HepG2 (cell line): Measurements from ENCODE around the gene LYSMD2. TPM values are rescaled to one million over a fixed set of nuclear protein-coding genes. Genes with fewer than 3 reads are reported as not detected.

Experiments used
- ATAC-seq: fragments of 200-7000 bp; cut with Tn5 transposase; 3 replicates; pipeline ENCODE4 v1.9.1; 2020; ENCODE audit warnings: mild to moderate bottlenecking, moderate library complexity
- BruUV-seq: library from RNA; stranded (reverse); fragments of 400-500 nt; replicated peaks from 2 replicates; lab custom pipeline; 2021; lab: Mats Ljungman, UMichigan
- CTCF ChIA-PET: fragments of 300-600 bp; formaldehyde crosslinking; extraction: SDS; loops from one replicate; lab custom pipeline; 2021; ENCODE audit warnings: low total read pairs, inconsistent platforms, low intra/inter-chr PET ratio; lab: Yijun Ruan, JAX
- POLR2A ChIA-PET: fragments of 350-600 bp; sonication (Branson Sonifier 250); formaldehyde crosslinking; loops from one replicate; lab custom pipeline; 2020; ENCODE audit warnings: antibody characterized with exemption, inconsistent platforms; lab: Yijun Ruan, JAX
- DNase-seq: peaks from one replicate; pipeline ENCODE4 v3.0.0-alpha.2; 2015; ENCODE audit warnings: low spot score
- FAIRE-seq: peaks from 3 replicates; lab custom pipeline; 2011; peaks lifted over from hg19 to GRCh38; lab: Jason Lieb, UNC
- H2AFZ ChIP-seq: one replicate; pipeline ENCODE4 v1.6.1; 2011; ENCODE audit warnings: low read length, inconsistent platforms
- H3K27ac ChIP-seq: fragments of 300-600 bp; 3 replicates; pipeline ENCODE4 v1.8.0; 2011; ENCODE audit warnings: mixed run types, mild to moderate bottlenecking, mixed read lengths, low read length, inconsistent platforms; ENCODE audit not compliant: insufficient read depth; ENCODE audit errors: extremely low read length
- H3K27me3 ChIP-seq, 2 experiments: fragments of 200-600 bp in 1 of 2; 2 replicates in 1 of 2; 3 replicates in 1 of 2; pipeline versions ENCODE4 v1.6.0 to v1.8.0; 2011; ENCODE audit warnings: low read length in 2 of 2, mild to moderate bottlenecking in 2 of 2, moderate library complexity in 2 of 2, inconsistent platforms in 1 of 2; ENCODE audit not compliant: insufficient read depth in 2 of 2, control insufficient read depth in 1 of 2
- H3K36me3 ChIP-seq, 2 experiments: fragments of 200-600 bp in 1 of 2; replicated peaks in 1 of 2; 2 replicates in 1 of 2; 3 replicates in 1 of 2; pipeline versions ENCODE4 v1.5.1 to v1.8.0; 2011; ENCODE audit warnings: low read length in 2 of 2, inconsistent platforms in 1 of 2; ENCODE audit not compliant: insufficient read depth in 2 of 2, control insufficient read depth in 1 of 2
- H3K4me1 ChIP-seq: 2 replicates; pipeline ENCODE4 v1.5.1; 2012; ENCODE audit warnings: low read length, inconsistent platforms; ENCODE audit not compliant: insufficient read depth
- H3K4me2 ChIP-seq: 2 replicates; pipeline ENCODE4 v1.6.0; 2011; ENCODE audit warnings: low read depth, low read length, inconsistent platforms
- H3K4me3 ChIP-seq, 3 experiments: fragments of 200-600 bp in 1 of 3; sonication (generic), shearing (Covaris generic) in 1 of 3; replicated peaks in 1 of 3; 2 replicates each; pipeline ENCODE4 v1.5.1; 2011 to 2016; ENCODE audit warnings: low read length in 3 of 3, inconsistent platforms in 2 of 3, low read depth in 2 of 3, mild to moderate bottlenecking in 2 of 3, control low read depth in 1 of 3, mixed read lengths in 1 of 3; ENCODE audit not compliant: insufficient read depth in 1 of 3
- H3K79me2 ChIP-seq: one replicate; pipeline ENCODE4 v1.6.1; 2011; ENCODE audit warnings: low read length, inconsistent platforms; ENCODE audit not compliant: insufficient read depth
- H3K9ac ChIP-seq: 2 replicates; pipeline ENCODE4 v1.6.0; 2011; ENCODE audit warnings: mild to moderate bottlenecking, low read depth, low read length, inconsistent platforms; ENCODE audit not compliant: insufficient read depth
- H3K9me3 ChIP-seq: 2 replicates; pipeline ENCODE4 v1.5.1; 2012; ENCODE audit warnings: mild to moderate bottlenecking, low read length
- H4K20me1 ChIP-seq: 2 replicates; pipeline ENCODE4 v1.6.0; 2011; ENCODE audit warnings: inconsistent platforms, mild to moderate bottlenecking, low read length, moderate library complexity; ENCODE audit not compliant: insufficient read depth
- CBX2 ChIP-seq, 2 experiments: fragments of 200-600 bp in 1 of 2; sonication (generic); formaldehyde crosslinking in 1 of 2; IDR thresholded peaks; 2 replicates each; pipeline versions ENCODE4 v1.7.0 to v1.8.1; 2018 to 2022; ENCODE audit warnings: low read depth in 2 of 2, low read length in 1 of 2, mild to moderate bottlenecking in 1 of 2, missing genetic modification reagents in 1 of 2
- GLI4 ChIP-seq: sonication (generic); formaldehyde crosslinking; IDR thresholded peaks from 2 replicates; pipeline ENCODE4 v1.5.1; 2020; ENCODE audit warnings: missing genetic modification reagents, mild to moderate bottlenecking, moderate library complexity, borderline replicate concordance
- HOXA7 ChIP-seq: sonication (generic); formaldehyde crosslinking; IDR thresholded peaks from 2 replicates; pipeline ENCODE4 v1.8.1; 2022; ENCODE audit warnings: mild to moderate bottlenecking, missing genetic modification reagents, moderate library complexity
- KLF6 ChIP-seq: IDR thresholded peaks from 2 replicates; pipeline ENCODE4 v1.8.0; 2016; ENCODE audit warnings: missing biosample characterization, missing genetic modification reagents
- MAFF ChIP-seq: IDR thresholded peaks from 2 replicates; pipeline ENCODE4 v1.6.1; 2011; ENCODE audit warnings: low read depth, low read length, improper control_type of control experiment
- PCBP2 ChIP-seq: fragments of 200-400 bp; formaldehyde crosslinking; optimal IDR thresholded peaks from 2 replicates; pipeline ENCODE3; 2018; ENCODE audit warnings: low read length, low read depth; ENCODE audit not compliant: poor library complexity, severe bottlenecking
- SIN3A ChIP-seq: IDR thresholded peaks from 2 replicates; pipeline ENCODE4 v1.6.1; 2011; ENCODE audit warnings: low read depth, mild to moderate bottlenecking, control low read depth, low read length, borderline replicate concordance
- ZBTB1 ChIP-seq: sonication (generic); formaldehyde crosslinking; IDR thresholded peaks from 2 replicates; pipeline ENCODE4 v1.4.0; 2020; ENCODE audit warnings: missing genetic modification reagents, borderline replicate concordance
- ZNF253 ChIP-seq: sonication (generic); formaldehyde crosslinking; IDR thresholded peaks from 2 replicates; pipeline ENCODE4 v1.8.0; 2022; ENCODE audit warnings: mild to moderate bottlenecking, missing genetic modification reagents, borderline replicate concordance
- ZNF580 ChIP-seq: IDR thresholded peaks from 2 replicates; pipeline ENCODE4 v1.6.1; 2016; ENCODE audit warnings: low read depth, borderline replicate concordance
- ZNF746 ChIP-seq: sonication (generic); formaldehyde crosslinking; IDR thresholded peaks from 2 replicates; pipeline ENCODE4 v1.8.0; 2022; ENCODE audit warnings: mild to moderate bottlenecking, missing genetic modification reagents
- WGBS: methylation state at CpG from one replicate; pipeline ENCODE4 v1.1.6; 2017; ENCODE audit warnings: low lambda C conversion rate; 5-methylcytosine and 5-hydroxymethylcytosine counted together
- in situ Hi-C: cut with HindIII; loops from 2 replicates; pipeline ENCODE4 v1.10.0; 2017; ENCODE audit warnings: low pct_unique_long_range_greater_than_20kb; ENCODE audit not compliant: extremely low pct_ligation_motif_present
- intact Hi-C: fragments of 100-400 bp; cut with micrococcal nuclease; formaldehyde crosslinking; loops from one replicate; pipeline ENCODE4 v1.10.0; 2022; ENCODE audit not compliant: unreplicated experiment
- polyA plus RNA-seq, 8 experiments: library from polyadenylated mRNA; depleted of rRNA in 3 of 8; stranded (reverse) in 7 of 8; unstranded in 1 of 8; fragments of >200 nt; fragmentation: Illumina TruSeq in 4 of 8; extraction: Trizol in 4 of 8; gene quantifications; 2 replicates each; pipeline versions ENCODE4 v1.2.1 to v1.2.3, GENCODE V29; 2011 to 2016; ENCODE audit warnings: low read depth in 4 of 8, missing spikeins in 1 of 8, mixed read lengths in 1 of 8; ENCODE audit not compliant: insufficient read depth in 1 of 8
- total RNA-seq, 5 experiments: library from RNA; depleted of rRNA; stranded (reverse); fragments of >200 nt; fragmentation: Illumina TruSeq; extraction: Trizol; gene quantifications; 2 replicates each; pipeline ENCODE4 v1.2.3, GENCODE V29; 2016; ENCODE audit warnings: low read depth in 1 of 5
- TF ChIP-seq, protein P1 (sequence below): IDR thresholded peaks from 2 replicates; pipeline ENCODE4 v1.6.1; 2012; ENCODE audit warnings: inconsistent platforms
- TF ChIP-seq, protein P2 (sequence below): sonication (generic); formaldehyde crosslinking; IDR thresholded peaks from 2 replicates; pipeline ENCODE4 v1.4.0; 2020; ENCODE audit warnings: low read depth, mild to moderate bottlenecking, missing genetic modification reagents
- TF ChIP-seq, protein P3 (sequence below): sonication (generic); formaldehyde crosslinking; IDR thresholded peaks from 2 replicates; pipeline ENCODE4 v1.4.0; 2020; ENCODE audit warnings: mild to moderate bottlenecking, missing genetic modification reagents, borderline replicate concordance

LYSMD2 gene
- total and polyA plus RNA-seq, 2 of the 13 experiments (the other 11 are each of a cell fraction or from before 2014, with no cell fraction given): 0.05 to 0.27 TPM

DNA sequence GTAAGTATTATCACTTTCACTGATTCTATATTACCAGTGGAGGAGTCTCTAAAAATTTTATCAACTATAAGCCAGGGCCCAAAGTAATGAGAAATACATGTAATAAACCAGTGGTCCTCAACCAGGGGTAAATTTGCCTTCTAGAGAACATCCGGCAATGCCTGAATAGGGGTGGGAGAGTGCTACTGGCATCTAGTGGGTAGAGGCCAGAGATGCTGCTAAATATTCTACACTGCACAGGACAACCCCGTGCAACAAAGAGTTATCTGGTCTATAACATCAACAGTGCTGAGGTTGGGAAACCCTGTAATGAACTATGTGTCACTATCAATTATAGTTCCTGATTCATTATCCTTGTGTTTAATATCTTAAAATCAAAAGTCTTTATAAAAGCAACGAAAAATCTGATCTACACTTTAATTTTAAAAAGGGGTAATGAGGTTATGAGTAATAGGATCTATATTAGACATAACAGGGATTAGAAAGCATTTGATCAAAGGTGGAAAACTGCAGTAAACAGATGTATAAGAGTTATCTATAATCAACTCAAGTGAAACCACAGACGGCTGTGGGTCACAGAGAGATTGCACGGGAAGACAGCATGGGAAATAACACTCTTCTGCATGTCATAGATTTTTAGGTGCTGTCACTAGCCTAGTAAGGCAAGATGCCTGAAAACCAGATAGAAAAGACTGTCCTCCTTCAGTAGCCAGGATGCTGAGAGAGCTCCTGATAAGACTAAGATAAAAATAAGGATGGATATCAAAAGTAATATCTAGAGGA lies 2.0 kb downstream of the LYSMD2 start:
- no TSS peak for BruUV-seq
- Histone ChIP-seq H2AFZ (no peak overlapping the region), H3K27me3 (peaks cover 0 to 43% of the 10 kb centered on the region in 2 experiments; a peak in 3 of 5 replicates), H3K4me1 (no peaks in the 10 kb centered on the region), H4K20me1 (no peaks in the 10 kb centered on the region), H3K36me3 (no peaks in the 10 kb centered on the region), H3K27ac (no peak overlapping the region), H3K9ac (no peak overlapping the region), H3K79me2 (no peaks in the 10 kb centered on the region), H3K4me2 (no peak overlapping the region), H3K9me3 (no peaks in the 10 kb centered on the region), H3K4me3 (no peak overlapping the region)
- TF ChIP-seq GLI4 (CRISPR knock-in tag) (no peak), KLF6 (CRISPR knock-in tag) (no peak), CBX2 (IDR thresholded peaks at IDR 0.05; ENCODE audit: low read depth, low read length) (no peak), CBX2 (CRISPR knock-in tag; IDR thresholded peaks at IDR 0.05; ENCODE audit: low read depth) (no peak), SIN3A (no peak), ZNF580 (no peak), PCBP2 (no peak), ZNF253 (CRISPR knock-in tag) (no peak), ZNF746 (CRISPR knock-in tag) (no peak), MAFF (no peak), HOXA7 (no peak), ZBTB1 (CRISPR knock-in tag) (no peak)
- TF ChIP-seq, protein P1, sequence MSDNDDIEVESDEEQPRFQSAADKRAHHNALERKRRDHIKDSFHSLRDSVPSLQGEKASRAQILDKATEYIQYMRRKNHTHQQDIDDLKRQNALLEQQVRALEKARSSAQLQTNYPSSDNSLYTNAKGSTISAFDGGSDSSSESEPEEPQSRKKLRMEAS: no peak
- TF ChIP-seq, protein P2, sequence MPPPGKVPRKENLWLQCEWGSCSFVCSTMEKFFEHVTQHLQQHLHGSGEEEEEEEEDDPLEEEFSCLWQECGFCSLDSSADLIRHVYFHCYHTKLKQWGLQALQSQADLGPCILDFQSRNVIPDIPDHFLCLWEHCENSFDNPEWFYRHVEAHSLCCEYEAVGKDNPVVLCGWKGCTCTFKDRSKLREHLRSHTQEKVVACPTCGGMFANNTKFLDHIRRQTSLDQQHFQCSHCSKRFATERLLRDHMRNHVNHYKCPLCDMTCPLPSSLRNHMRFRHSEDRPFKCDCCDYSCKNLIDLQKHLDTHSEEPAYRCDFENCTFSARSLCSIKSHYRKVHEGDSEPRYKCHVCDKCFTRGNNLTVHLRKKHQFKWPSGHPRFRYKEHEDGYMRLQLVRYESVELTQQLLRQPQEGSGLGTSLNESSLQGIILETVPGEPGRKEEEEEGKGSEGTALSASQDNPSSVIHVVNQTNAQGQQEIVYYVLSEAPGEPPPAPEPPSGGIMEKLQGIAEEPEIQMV (CRISPR knock-in tag): no peak
- TF ChIP-seq, protein P3, sequence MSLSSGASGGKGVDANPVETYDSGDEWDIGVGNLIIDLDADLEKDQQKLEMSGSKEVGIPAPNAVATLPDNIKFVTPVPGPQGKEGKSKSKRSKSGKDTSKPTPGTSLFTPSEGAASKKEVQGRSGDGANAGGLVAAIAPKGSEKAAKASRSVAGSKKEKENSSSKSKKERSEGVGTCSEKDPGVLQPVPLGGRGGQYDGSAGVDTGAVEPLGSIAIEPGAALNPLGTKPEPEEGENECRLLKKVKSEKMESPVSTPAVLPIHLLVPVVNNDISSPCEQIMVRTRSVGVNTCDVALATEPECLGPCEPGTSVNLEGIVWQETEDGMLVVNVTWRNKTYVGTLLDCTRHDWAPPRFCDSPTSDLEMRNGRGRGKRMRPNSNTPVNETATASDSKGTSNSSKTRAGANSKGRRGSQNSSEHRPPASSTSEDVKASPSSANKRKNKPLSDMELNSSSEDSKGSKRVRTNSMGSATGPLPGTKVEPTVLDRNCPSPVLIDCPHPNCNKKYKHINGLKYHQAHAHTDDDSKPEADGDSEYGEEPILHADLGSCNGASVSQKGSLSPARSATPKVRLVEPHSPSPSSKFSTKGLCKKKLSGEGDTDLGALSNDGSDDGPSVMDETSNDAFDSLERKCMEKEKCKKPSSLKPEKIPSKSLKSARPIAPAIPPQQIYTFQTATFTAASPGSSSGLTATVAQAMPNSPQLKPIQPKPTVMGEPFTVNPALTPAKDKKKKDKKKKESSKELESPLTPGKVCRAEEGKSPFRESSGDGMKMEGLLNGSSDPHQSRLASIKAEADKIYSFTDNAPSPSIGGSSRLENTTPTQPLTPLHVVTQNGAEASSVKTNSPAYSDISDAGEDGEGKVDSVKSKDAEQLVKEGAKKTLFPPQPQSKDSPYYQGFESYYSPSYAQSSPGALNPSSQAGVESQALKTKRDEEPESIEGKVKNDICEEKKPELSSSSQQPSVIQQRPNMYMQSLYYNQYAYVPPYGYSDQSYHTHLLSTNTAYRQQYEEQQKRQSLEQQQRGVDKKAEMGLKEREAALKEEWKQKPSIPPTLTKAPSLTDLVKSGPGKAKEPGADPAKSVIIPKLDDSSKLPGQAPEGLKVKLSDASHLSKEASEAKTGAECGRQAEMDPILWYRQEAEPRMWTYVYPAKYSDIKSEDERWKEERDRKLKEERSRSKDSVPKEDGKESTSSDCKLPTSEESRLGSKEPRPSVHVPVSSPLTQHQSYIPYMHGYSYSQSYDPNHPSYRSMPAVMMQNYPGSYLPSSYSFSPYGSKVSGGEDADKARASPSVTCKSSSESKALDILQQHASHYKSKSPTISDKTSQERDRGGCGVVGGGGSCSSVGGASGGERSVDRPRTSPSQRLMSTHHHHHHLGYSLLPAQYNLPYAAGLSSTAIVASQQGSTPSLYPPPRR (CRISPR knock-in tag): no peak
- ATAC-seq (no peak), FAIRE-seq (no peak), DNase-seq (no peak)
- POLR2A ChIA-PET: no interaction called here
- in situ Hi-C loops (no loop called here), intact Hi-C loops (no loop called here)
- WGBS: 50% methylated on average over 5 of the region's 5 CpGs
- CTCF ChIA-PET: no interaction called here
